ENCODE measurements around the gene R3HDM1. TPM values are rescaled to one million over a fixed set of nuclear protein-coding genes. Genes with fewer than 3 reads are reported as not detected.
"Not testable (repeated sequence)": the region's sequence is repeated elsewhere in the genome, so short reads cannot be mapped to it uniquely, and the experiment has no call there.

R3HDM1 gene
- total RNA-seq, 6 experiments from 2014 or later = 8.0 to 17.8 (median 12.2) TPM

DNA sequence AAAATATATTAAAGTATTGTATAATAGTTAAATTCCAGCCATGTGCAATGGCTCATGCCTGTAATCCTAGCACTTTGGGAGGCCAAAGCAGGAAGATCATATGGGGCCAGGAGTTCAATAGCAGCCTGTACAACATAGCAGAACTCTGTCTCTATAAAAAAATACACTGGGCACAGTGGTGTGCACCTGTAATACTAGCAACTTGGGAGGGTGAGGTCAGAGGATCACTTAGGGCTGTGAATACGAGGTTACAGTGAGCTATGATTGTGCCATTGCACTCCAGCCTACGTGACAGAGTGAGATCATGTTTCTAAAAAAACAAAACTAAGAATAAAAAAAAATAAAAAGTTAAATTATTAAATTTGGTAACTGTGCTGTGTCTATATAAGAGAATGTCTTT is 36.4 kb upstream of the R3HDM1 start:
- Histone ChIP-seq H3K9me3 (peaks cover 0 to 3% (median 0%) of the 10 kb centered on the region in 4 donors), H3K27ac (no peak overlapping the region), H3K36me3 (peaks cover 0 to 8% (median 0%) of the 10 kb centered on the region in 4 donors), H3K27me3 (no peaks in the 10 kb centered on the region), H3K4me1 (no peaks in the 10 kb centered on the region), H3K4me3 (no peak overlapping the region)
- ATAC-seq (no peak), DNase-seq (no peak)
- TF ChIP-seq POLR2A (IDR thresholded peaks at IDR 0.05) = no peak
- TF ChIP-seq, protein P1, sequence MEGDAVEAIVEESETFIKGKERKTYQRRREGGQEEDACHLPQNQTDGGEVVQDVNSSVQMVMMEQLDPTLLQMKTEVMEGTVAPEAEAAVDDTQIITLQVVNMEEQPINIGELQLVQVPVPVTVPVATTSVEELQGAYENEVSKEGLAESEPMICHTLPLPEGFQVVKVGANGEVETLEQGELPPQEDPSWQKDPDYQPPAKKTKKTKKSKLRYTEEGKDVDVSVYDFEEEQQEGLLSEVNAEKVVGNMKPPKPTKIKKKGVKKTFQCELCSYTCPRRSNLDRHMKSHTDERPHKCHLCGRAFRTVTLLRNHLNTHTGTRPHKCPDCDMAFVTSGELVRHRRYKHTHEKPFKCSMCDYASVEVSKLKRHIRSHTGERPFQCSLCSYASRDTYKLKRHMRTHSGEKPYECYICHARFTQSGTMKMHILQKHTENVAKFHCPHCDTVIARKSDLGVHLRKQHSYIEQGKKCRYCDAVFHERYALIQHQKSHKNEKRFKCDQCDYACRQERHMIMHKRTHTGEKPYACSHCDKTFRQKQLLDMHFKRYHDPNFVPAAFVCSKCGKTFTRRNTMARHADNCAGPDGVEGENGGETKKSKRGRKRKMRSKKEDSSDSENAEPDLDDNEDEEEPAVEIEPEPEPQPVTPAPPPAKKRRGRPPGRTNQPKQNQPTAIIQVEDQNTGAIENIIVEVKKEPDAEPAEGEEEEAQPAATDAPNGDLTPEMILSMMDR (IDR thresholded peaks at IDR 0.05) = no peak
- intact Hi-C loops (cut with DNase I) = no loop called here
- WGBS (ENCODE audit: insufficient coverage, low coverage, low lambda C conversion rate, missing lambda C conversion rate) = 100% methylated on average over 2 of the region's 2 CpGs

DNA sequence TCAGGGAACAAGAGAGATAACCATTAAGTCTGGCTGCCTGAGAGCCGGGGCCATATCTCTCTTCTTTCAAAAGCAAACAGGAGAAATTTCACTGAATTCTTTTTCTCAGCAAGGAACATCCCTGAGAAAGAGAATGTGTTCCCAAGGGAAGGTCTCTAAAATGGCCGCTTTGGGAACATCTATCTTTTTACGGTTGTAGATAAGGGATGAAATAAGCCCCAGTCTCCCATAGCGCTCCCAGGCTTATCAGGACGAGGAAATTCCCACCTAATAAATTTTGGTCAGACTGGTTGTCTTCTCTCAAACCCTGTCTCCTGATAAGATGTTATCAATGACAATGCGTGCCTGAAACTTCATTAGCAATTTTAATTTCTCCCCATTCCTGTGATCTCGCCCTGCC is 32.7 kb upstream of the R3HDM1 start:
- H3K27me3 ChIP-seq; H3K27ac ChIP-seq; H3K36me3 ChIP-seq; H3K9me3 ChIP-seq; intact Hi-C loops (cut with DNase I); H3K4me1 ChIP-seq; H3K4me3 ChIP-seq; DNase-seq; ATAC-seq: not testable (repeated sequence)
- 94% methylated on average over 6 of the region's 7 CpGs for WGBS (ENCODE audit: insufficient coverage, low coverage, low lambda C conversion rate, missing lambda C conversion rate)

DNA sequence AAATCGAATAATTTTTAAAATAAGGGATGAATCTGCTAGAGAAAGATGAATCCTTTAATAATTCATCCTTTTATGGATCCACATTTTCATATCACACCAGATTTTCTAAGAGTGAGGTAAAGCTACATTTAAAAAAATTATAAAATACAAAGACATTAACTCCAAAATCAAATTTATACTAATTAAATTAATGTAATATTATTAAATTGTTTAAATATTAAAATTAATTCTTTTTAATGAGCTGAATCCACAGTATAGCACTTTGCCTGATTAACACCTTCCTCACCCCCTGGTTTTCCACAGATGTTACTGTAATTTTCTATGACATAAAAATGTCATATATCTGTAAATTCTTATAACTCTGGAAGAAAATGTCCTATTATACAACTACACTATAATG is 26.5 kb upstream of the R3HDM1 start:
- no peak for DNase-seq
- TF ChIP-seq, protein P1 (IDR thresholded peaks at IDR 0.05) = no peak
- TF ChIP-seq POLR2A (IDR thresholded peaks at IDR 0.05) = no peak
- H3K4me3 ChIP-seq = no peak overlapping the region
- 83% methylated on average over 1 of the region's 1 CpG for WGBS (ENCODE audit: insufficient coverage, low coverage, low lambda C conversion rate, missing lambda C conversion rate)
- ATAC-seq = no peak
- no peaks in the 10 kb centered on the region for H3K36me3 ChIP-seq
- no peaks in the 10 kb centered on the region for H3K4me1 ChIP-seq
- no peak overlapping the region for H3K27ac ChIP-seq
- no peaks in the 10 kb centered on the region for H3K9me3 ChIP-seq
- H3K27me3 ChIP-seq = no peaks in the 10 kb centered on the region
- intact Hi-C loops (cut with DNase I) = no loop called here

- WGBS (ENCODE audit: insufficient coverage, low coverage, low lambda C conversion rate, missing lambda C conversion rate) = 90% methylated on average over 5 of the region's 5 CpGs
- TF ChIP-seq, protein P1 (IDR thresholded peaks at IDR 0.05) = no peak
- TF ChIP-seq POLR2A (IDR thresholded peaks at IDR 0.05) = no peak
- H3K4me3 ChIP-seq = no peak overlapping the region
- H3K36me3 ChIP-seq = no peaks in the 10 kb centered on the region
- H3K9me3 ChIP-seq = no peaks in the 10 kb centered on the region
- no peaks in the 10 kb centered on the region for H3K4me1 ChIP-seq
- ATAC-seq = no peak
- no peaks in the 10 kb centered on the region for H3K27me3 ChIP-seq
- H3K27ac ChIP-seq = no peak overlapping the region
- DNase-seq = no peak
- intact Hi-C loops (cut with DNase I) = no loop called here
Observed at GRCh38 chr2:135510577-135510976, 20.7 kb upstream of the R3HDM1 start.

DNA sequence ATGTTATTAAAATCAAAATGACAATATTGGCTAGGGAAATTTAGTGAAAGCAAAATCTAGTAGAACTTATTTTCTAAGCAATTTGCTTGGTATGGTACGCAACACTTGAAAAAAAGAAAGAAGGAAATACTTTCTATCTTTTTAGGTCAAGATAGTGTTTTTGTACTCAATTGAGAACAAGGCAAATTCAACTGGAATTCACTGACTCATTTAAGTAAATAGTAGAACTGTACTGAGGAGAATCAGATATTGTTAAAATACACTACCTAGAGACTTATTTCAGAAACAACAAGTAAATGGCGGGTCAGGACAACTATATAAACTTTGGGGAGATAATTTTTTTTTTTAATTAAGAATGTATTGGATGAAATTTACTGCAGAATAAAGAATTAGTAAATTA is 19.2 kb upstream of the R3HDM1 start:
- DNase-seq (no peak), ATAC-seq (no peak)
- no peaks in the 10 kb centered on the region for H3K4me1 ChIP-seq
- no peaks in the 10 kb centered on the region for H3K9me3 ChIP-seq
- WGBS (ENCODE audit: insufficient coverage, low coverage, low lambda C conversion rate, missing lambda C conversion rate) = 86% methylated on average over 2 of the region's 2 CpGs
- H3K27me3 ChIP-seq = no peaks in the 10 kb centered on the region
- H3K36me3 ChIP-seq = no peaks in the 10 kb centered on the region
- TF ChIP-seq POLR2A (IDR thresholded peaks at IDR 0.05) = no peak
- TF ChIP-seq, protein P1 (IDR thresholded peaks at IDR 0.05) = no peak
- no peak overlapping the region for H3K4me3 ChIP-seq
- intact Hi-C loops (cut with DNase I) = no loop called here
- no peak overlapping the region for H3K27ac ChIP-seq

Data from right lobe of liver (tissue), 6 donors.